H1 (cell line): ENCODE measurements around the gene RAPH1. TPM values are rescaled to one million over a fixed set of nuclear protein-coding genes. Genes with fewer than 3 reads are reported as not detected.

Source experiments
- CTCF ChIA-PET: fragments of 300-600 bp; sonication (Branson Sonifier 250); formaldehyde crosslinking; loops from one replicate; lab custom pipeline; 2021; ENCODE audit not compliant: partially characterized antibody; lab: Charles Lee
- POLR2A ChIA-PET: fragments of 300-600 bp; sonication (Branson Sonifier 250); formaldehyde crosslinking; loops from one replicate; lab custom pipeline; 2021; ENCODE audit warnings: inconsistent platforms; ENCODE audit not compliant: partially characterized antibody; lab: Charles Lee
- DNase-seq, 2 experiments: peaks; one replicate each; pipeline versions ENCODE4 v3.0.0 to v3.0.0-alpha.2; 2010 to 2022; ENCODE audit warnings: low spot score in 2 of 2, low read depth in 1 of 2, mixed read lengths in 1 of 2
- FAIRE-seq: peaks from 2 replicates; lab custom pipeline; 2011; peaks lifted over from hg19 to GRCh38; lab: Jason Lieb, UNC
- H2AFZ ChIP-seq: 2 replicates; pipeline ENCODE4 v1.8.1; 2012; ENCODE audit warnings: low read length, inconsistent platforms
- H2AK5ac ChIP-seq: 2 replicates; pipeline ENCODE4 v1.6.1; 2013; ENCODE audit warnings: low read depth, low read length
- H2BK120ac ChIP-seq: replicated peaks from 2 replicates; pipeline ENCODE3; 2013; ENCODE audit warnings: low read depth, low read length, inconsistent platforms
- H2BK12ac ChIP-seq: 2 replicates; pipeline ENCODE4 v1.6.1; 2013; ENCODE audit warnings: low read depth, low read length
- H2BK15ac ChIP-seq: 2 replicates; pipeline ENCODE4 v1.6.1; 2013; ENCODE audit warnings: low read length
- H2BK20ac ChIP-seq: 2 replicates; pipeline ENCODE4 v1.6.1; 2013; ENCODE audit warnings: low read length
- H2BK5ac ChIP-seq: 2 replicates; pipeline ENCODE4 v1.6.1; 2013; ENCODE audit warnings: low read depth, low read length
- H3K14ac ChIP-seq: 2 replicates; pipeline ENCODE4 v1.6.1; 2013; ENCODE audit warnings: inconsistent platforms; ENCODE audit not compliant: insufficient read length
- H3K18ac ChIP-seq: 2 replicates; pipeline ENCODE4 v1.6.1; 2013; ENCODE audit warnings: low read length; ENCODE audit errors: extremely low read depth
- H3K23ac ChIP-seq: 2 replicates; pipeline ENCODE4 v1.6.1; 2013; ENCODE audit warnings: inconsistent platforms; ENCODE audit not compliant: insufficient read length
- H3K23me2 ChIP-seq: 2 replicates; pipeline ENCODE4 v1.6.1; 2013; ENCODE audit warnings: low read depth, low read length
- H3K27ac ChIP-seq: 2 replicates; pipeline ENCODE4 v1.6.1; 2011; ENCODE audit warnings: low read depth, low read length, inconsistent platforms
- H3K27me3 ChIP-seq, 4 experiments: replicated peaks in 1 of 4; 1 replicate in 1 of 4; 2 replicates in 3 of 4; pipeline versions ENCODE4 v1.6.1 to v1.8.1; 2011 to 2013; ENCODE audit warnings: low read length in 3 of 4, mild to moderate bottlenecking in 3 of 4, inconsistent platforms in 2 of 4, mixed read lengths in 2 of 4, moderate library complexity in 1 of 4; ENCODE audit not compliant: control insufficient read depth in 3 of 4, insufficient read depth in 3 of 4; ENCODE audit errors: extremely low read depth in 1 of 4
- H3K36me3 ChIP-seq, 4 experiments: 2 replicates each; pipeline versions ENCODE4 v1.6.1 to v1.8.1; 2011 to 2013; ENCODE audit warnings: mild to moderate bottlenecking in 4 of 4, low read length in 3 of 4, moderate library complexity in 2 of 4, control low read depth in 1 of 4, inconsistent platforms in 1 of 4; ENCODE audit not compliant: insufficient read depth in 4 of 4, control insufficient read depth in 2 of 4
- H3K4ac ChIP-seq: replicated peaks from 2 replicates; pipeline ENCODE3; 2013; ENCODE audit warnings: low read length, low read depth, mixed read lengths, inconsistent platforms; ENCODE audit not compliant: insufficient read length
- H3K4me1 ChIP-seq, 4 experiments: replicated peaks in 1 of 4; 1 replicate in 1 of 4; 2 replicates in 3 of 4; pipeline versions ENCODE4 v1.6.1 to v1.8.1; 2011 to 2013; ENCODE audit warnings: low read length in 3 of 4, inconsistent platforms in 2 of 4, mixed read lengths in 1 of 4; ENCODE audit not compliant: insufficient read depth in 4 of 4, control insufficient read depth in 3 of 4
- H3K4me2 ChIP-seq, 2 experiments: 2 replicates each; pipeline versions ENCODE4 v1.6.1 to v1.8.1; 2011 to 2013; ENCODE audit warnings: low read depth in 2 of 2, low read length in 2 of 2, control low read depth in 1 of 2, inconsistent platforms in 1 of 2, mild to moderate bottlenecking in 1 of 2; ENCODE audit not compliant: insufficient read depth in 1 of 2
- H3K4me3 ChIP-seq, 4 experiments: fragments of 200-600, 300-600 bp in 1 of 4; sonication (generic), shearing (Covaris generic), sonication (Bioruptor Twin) in 1 of 4; 2 replicates each; pipeline versions ENCODE4 v1.5.1 to v1.8.1; 2011 to 2016; ENCODE audit warnings: low read length in 4 of 4, low read depth in 3 of 4, control low read depth in 2 of 4, inconsistent platforms in 2 of 4, mild to moderate bottlenecking in 2 of 4, mixed read lengths in 1 of 4, moderate library complexity in 1 of 4; ENCODE audit not compliant: insufficient read depth in 2 of 4; ENCODE audit errors: extremely low read depth in 1 of 4
- H3K56ac ChIP-seq: replicated peaks from 2 replicates; pipeline ENCODE3; 2013; ENCODE audit warnings: low read depth, mild to moderate bottlenecking, mixed read lengths, low read length, inconsistent platforms; ENCODE audit not compliant: insufficient read length
- H3K79me1 ChIP-seq: 2 replicates; pipeline ENCODE4 v1.6.1; 2013; ENCODE audit warnings: low read depth, low read length, control low read depth
- H3K79me2 ChIP-seq, 2 experiments: 2 replicates each; pipeline versions ENCODE4 v1.6.1 to v1.8.1; 2012 to 2013; ENCODE audit warnings: low read length in 2 of 2, mild to moderate bottlenecking in 2 of 2, inconsistent platforms in 1 of 2; ENCODE audit not compliant: insufficient read depth in 2 of 2, control insufficient read depth in 1 of 2
- H3K9ac ChIP-seq, 4 experiments: replicated peaks in 1 of 4; 1 replicate in 1 of 4; 2 replicates in 3 of 4; pipeline versions ENCODE4 v1.6.1 to v1.8.1; 2011 to 2013; ENCODE audit warnings: low read depth in 3 of 4, low read length in 3 of 4, control low read depth in 2 of 4, mild to moderate bottlenecking in 2 of 4, moderate library complexity in 2 of 4, inconsistent platforms in 1 of 4; ENCODE audit errors: extremely low read depth in 1 of 4
- H3K9me3 ChIP-seq, 2 experiments: 2 replicates each; pipeline versions ENCODE4 v1.6.1 to v1.8.1; 2012 to 2013; ENCODE audit warnings: mild to moderate bottlenecking in 2 of 2, moderate library complexity in 2 of 2, control low read depth in 1 of 2, inconsistent platforms in 1 of 2, low read depth in 1 of 2, low read length in 1 of 2, mixed read lengths in 1 of 2; ENCODE audit not compliant: insufficient read depth in 2 of 2
- H4K20me1 ChIP-seq, 2 experiments: replicated peaks in 1 of 2; 2 replicates each; pipeline versions ENCODE3 to v1.8.1; 2011 to 2013; ENCODE audit warnings: inconsistent platforms in 2 of 2, low read length in 2 of 2, mild to moderate bottlenecking in 1 of 2; ENCODE audit not compliant: insufficient read depth in 2 of 2, control insufficient read depth in 1 of 2
- H4K5ac ChIP-seq: 2 replicates; pipeline ENCODE4 v1.6.1; 2013; ENCODE audit warnings: low read length, low read depth, mixed read lengths, inconsistent platforms; ENCODE audit not compliant: insufficient read length
- H4K8ac ChIP-seq: 2 replicates; pipeline ENCODE4 v1.8.0; 2013; ENCODE audit warnings: mild to moderate bottlenecking, moderate library complexity, low read length, inconsistent platforms; ENCODE audit not compliant: insufficient read depth; ENCODE audit errors: extremely low read depth
- H4K91ac ChIP-seq: replicated peaks from 2 replicates; pipeline ENCODE3; 2013; ENCODE audit warnings: low read length, mixed read lengths, inconsistent platforms; ENCODE audit not compliant: insufficient read length
- RNF2 ChIP-seq: fragments of 200-900, 300-1000 bp; sonication (generic); IDR thresholded peaks from 2 replicates; pipeline ENCODE4 v1.7.1; 2016; ENCODE audit warnings: borderline replicate concordance, low read depth, mild to moderate bottlenecking, antibody characterized with exemption, low read length; ENCODE audit not compliant: poor library complexity, severe bottlenecking; ENCODE audit errors: missing control alignments
- WGBS, 2 experiments: shearing (Covaris generic) in 1 of 2; methylation state at CpG; one replicate each; pipeline versions ENCODE4 v1.1.6 to v1.1.7; 2013 to 2015; ENCODE audit warnings: low lambda C conversion rate in 2 of 2, mixed read lengths in 2 of 2, inconsistent platforms in 1 of 2, low coverage in 1 of 2, missing lambda C conversion rate in 1 of 2; ENCODE audit not compliant: insufficient replicate concordance in 2 of 2, insufficient coverage in 1 of 2, insufficient read length in 1 of 2; ENCODE audit errors: extremely low coverage in 1 of 2, missing lambda C conversion rate in 1 of 2; 5-methylcytosine and 5-hydroxymethylcytosine counted together
- polyA plus RNA-seq, 7 experiments: library from polyadenylated mRNA; depleted of rRNA in 3 of 7; stranded (reverse) in 5 of 7; unstranded in 2 of 7; fragments of >200 nt in 5 of 7; fragments of 200-250 nt in 2 of 7; gene quantifications; 1 replicate in 5 of 7; 2 replicates in 1 of 7; 4 replicates in 1 of 7; pipeline versions ENCODE4 v1.2.1 to v1.2.3, GENCODE V29; 2011 to 2013; ENCODE audit warnings: missing spikeins in 2 of 7, mixed read lengths in 2 of 7
- total RNA-seq: library from RNA; stranded (reverse); fragmentation: NEBNext Ultra II Directional; extraction: Animal tissue kit (Norgen Biotek cat#: 25700); gene quantifications from 2 replicates; pipeline ENCODE4 v1.2.1, GENCODE V29; 2021

The RAPH1 gene
- total and polyA plus RNA-seq, 2 of the 8 experiments (the other 6 are each of a cell fraction or from before 2014, with no cell fraction given), result 3.8 to 27.4 TPM

- H2AK5ac ChIP-seq, result no peak overlapping the region
- no peak overlapping the region for H2BK120ac ChIP-seq
- CTCF ChIA-PET, result interaction anchor here (0.6 kb wide), 1 partner anchor 24 kb away, joined by 4 read pairs; no protein-coding TSS in a partner anchor
- H3K9me3 ChIP-seq, result no peaks in the 10 kb centered on the region
- no peaks in the 10 kb centered on the region for H3K23me2 ChIP-seq
- peaks cover 0 to 4% (median 1%) of the 10 kb centered on the region in 4 experiments; a peak in 2 of 8 replicates for H3K36me3 ChIP-seq
- H3K27ac ChIP-seq, result no peak overlapping the region
- H3K9ac ChIP-seq, result no peak overlapping the region
- H3K27me3 ChIP-seq, result no peaks in the 10 kb centered on the region
- no peak overlapping the region for H3K18ac ChIP-seq
- no peak overlapping the region for H4K91ac ChIP-seq
- no peak for FAIRE-seq
- H2BK20ac ChIP-seq, result no peak overlapping the region
- H3K79me2 ChIP-seq, result no peaks in the 10 kb centered on the region; a peak in 1 of 4 replicates
- H4K5ac ChIP-seq, result no peak overlapping the region
- no peak overlapping the region for H3K23ac ChIP-seq
- peaks cover 0 to 2% (median 0%) of the 10 kb centered on the region in 4 experiments; a peak in 1 of 7 replicates for H3K4me1 ChIP-seq
- 93% methylated on average over 2 of the region's 2 CpGs; no CpG with 5 or more reads in 1 of the 2 experiments for WGBS, 2 experiments
- DNase-seq, result no peak
- H3K56ac ChIP-seq, result no peak overlapping the region
- no peak for TF ChIP-seq RNF2
- no peak overlapping the region for H3K4ac ChIP-seq
- no peak overlapping the region for H2BK5ac ChIP-seq
- no peaks in the 10 kb centered on the region for H4K20me1 ChIP-seq
- H2BK15ac ChIP-seq, result no peak overlapping the region
- no peak overlapping the region for H4K8ac ChIP-seq
- H2BK12ac ChIP-seq, result no peak overlapping the region
- no peaks in the 10 kb centered on the region; the same call in 1 of the 2 replicates for H3K79me1 ChIP-seq
- no peak overlapping the region for H3K4me2 ChIP-seq
- H2AFZ ChIP-seq, result no peak overlapping the region
- POLR2A ChIA-PET, result interaction anchor here (0.6 to 1.4 kb wide), 2 partner anchors 11 to 621 kb away, joined by 3 read pairs; no protein-coding TSS in a partner anchor
- H3K4me3 ChIP-seq, result no peak overlapping the region
- H3K14ac ChIP-seq, result no peak overlapping the region
Observed at GRCh38 chr2:203476881-203477280, 58.2 kb downstream of the RAPH1 start.
